ENCODE measurements around the gene RNF213. TPM values are rescaled to one million over a fixed set of nuclear protein-coding genes. Genes with fewer than 3 reads are reported as not detected.

The RNF213 gene
- total and polyA plus RNA-seq, 7 donors, result 7.8 to 138 (median 50.4) TPM

DNA sequence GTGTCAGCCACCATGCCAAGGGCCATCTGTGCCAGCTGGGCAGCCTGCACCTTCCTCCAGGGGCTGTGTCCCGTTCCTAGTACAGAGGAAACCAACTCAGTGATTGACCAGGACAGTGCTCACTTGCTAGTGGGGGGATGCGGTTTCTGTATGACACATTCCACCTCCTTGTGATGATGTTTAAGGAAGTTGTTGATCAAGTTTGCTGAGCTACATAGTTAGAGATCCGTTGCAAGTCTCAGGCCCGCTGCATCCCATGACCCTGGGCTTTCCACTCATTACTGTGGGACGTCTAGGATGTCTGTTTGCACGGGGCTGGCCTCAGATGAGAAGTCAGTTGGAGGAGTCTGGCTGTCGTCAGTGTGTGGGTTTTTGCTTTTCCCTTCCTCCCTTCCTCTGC, 33.6 kb downstream of the RNF213 start:
- H3K27ac ChIP-seq, result no peak overlapping the region
- intact Hi-C loops (cut with DNase I), result no loop called here
- no peak for DNase-seq
- H3K4me3 ChIP-seq, result no peak overlapping the region
- H3K27me3 ChIP-seq, result no peaks in the 10 kb centered on the region
- 83 to 87% methylated on average over 7 of the region's 7 CpGs for WGBS, 2 donors
- H3K9me3 ChIP-seq, result no peaks in the 10 kb centered on the region
- H3K36me3 ChIP-seq, result peaks cover 48 to 100% (median 87%) of the 10 kb centered on the region in 4 donors
- no peak for TF ChIP-seq POLR2AphosphoS5 (IDR thresholded peaks at IDR 0.05)
- TF ChIP-seq POLR2A (IDR thresholded peaks at IDR 0.05), result no peak
- no peak for TF ChIP-seq EP300 (IDR thresholded peaks at IDR 0.05)
- no peak for TF ChIP-seq CTCF (IDR thresholded peaks at IDR 0.05)
- no peaks in the 10 kb centered on the region for H3K4me1 ChIP-seq

GRCh38 chr17:80294653-80295052, 34.0 kb downstream of the RNF213 start:
- WGBS, 2 donors, result 94% methylated on average over 6 of the region's 6 CpGs
- peaks cover 52 to 100% (median 87%) of the 10 kb centered on the region in 4 donors for H3K36me3 ChIP-seq
- TF ChIP-seq POLR2AphosphoS5 (IDR thresholded peaks at IDR 0.05), result no peak
- TF ChIP-seq EP300 (IDR thresholded peaks at IDR 0.05), result no peak
- no peak for TF ChIP-seq CTCF (IDR thresholded peaks at IDR 0.05)
- no peak for TF ChIP-seq POLR2A (IDR thresholded peaks at IDR 0.05)
- no peak for DNase-seq
- H3K4me3 ChIP-seq, result no peak overlapping the region
- H3K9me3 ChIP-seq, result no peaks in the 10 kb centered on the region
- intact Hi-C loops (cut with DNase I), result no loop called here
- no peaks in the 10 kb centered on the region for H3K4me1 ChIP-seq
- H3K27me3 ChIP-seq, result no peaks in the 10 kb centered on the region
- H3K27ac ChIP-seq, result no peak overlapping the region

- no peak for TF ChIP-seq POLR2A (IDR thresholded peaks at IDR 0.05)
- TF ChIP-seq POLR2AphosphoS5 (IDR thresholded peaks at IDR 0.05), result no peak
- TF ChIP-seq CTCF (IDR thresholded peaks at IDR 0.05), result no peak
- no peak for TF ChIP-seq EP300 (IDR thresholded peaks at IDR 0.05)
- no peaks in the 10 kb centered on the region for H3K4me1 ChIP-seq
- H3K27me3 ChIP-seq, result no peaks in the 10 kb centered on the region
- no peak for DNase-seq
- no peak overlapping the region for H3K4me3 ChIP-seq
- intact Hi-C loops (cut with DNase I), result no loop called here
- H3K27ac ChIP-seq, result no peak overlapping the region
- H3K9me3 ChIP-seq, result no peaks in the 10 kb centered on the region
- H3K36me3 ChIP-seq, result peaks cover 57 to 100% (median 86%) of the 10 kb centered on the region in 4 donors
- 84 to 95% methylated on average over 5 of the region's 5 CpGs for WGBS, 2 donors
These were observed 34.5 kb downstream of the RNF213 start for GRCh38 chr17:80295146-80295545.

DNA sequence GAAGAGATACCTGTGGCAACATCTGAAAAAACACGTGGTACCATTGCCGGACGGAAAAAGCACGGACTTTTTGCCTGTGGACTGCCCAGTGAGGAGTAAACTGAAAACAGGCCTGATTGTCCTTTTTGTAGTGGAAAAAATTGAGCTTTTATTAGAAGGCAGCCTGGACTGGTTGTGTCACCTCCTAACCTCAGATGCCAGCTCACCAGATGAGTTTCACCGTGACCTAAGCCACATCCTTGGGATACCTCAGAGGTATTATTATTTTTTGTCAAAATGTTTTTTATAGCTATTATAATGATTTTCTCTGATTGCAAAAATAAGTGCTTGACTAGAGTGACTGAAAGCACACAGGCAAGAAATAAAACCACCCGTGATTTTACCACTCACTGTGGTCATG, 34.9 kb downstream of the RNF213 start:
- Histone ChIP-seq H3K9me3 (no peaks in the 10 kb centered on the region), H3K36me3 (peaks cover 61 to 100% (median 86%) of the 10 kb centered on the region in 4 donors), H3K27ac (no peak overlapping the region), H3K4me3 (no peak overlapping the region), H3K27me3 (no peaks in the 10 kb centered on the region), H3K4me1 (no peaks in the 10 kb centered on the region)
- intact Hi-C loops (cut with DNase I), result no loop called here
- no peak for TF ChIP-seq POLR2A (IDR thresholded peaks at IDR 0.05)
- no peak for TF ChIP-seq EP300 (IDR thresholded peaks at IDR 0.05)
- no peak for TF ChIP-seq POLR2AphosphoS5 (IDR thresholded peaks at IDR 0.05)
- no peak for TF ChIP-seq CTCF (IDR thresholded peaks at IDR 0.05)
- WGBS, 2 donors, result 93 to 94% methylated on average over 6 of the region's 6 CpGs
- no peak for DNase-seq

DNA sequence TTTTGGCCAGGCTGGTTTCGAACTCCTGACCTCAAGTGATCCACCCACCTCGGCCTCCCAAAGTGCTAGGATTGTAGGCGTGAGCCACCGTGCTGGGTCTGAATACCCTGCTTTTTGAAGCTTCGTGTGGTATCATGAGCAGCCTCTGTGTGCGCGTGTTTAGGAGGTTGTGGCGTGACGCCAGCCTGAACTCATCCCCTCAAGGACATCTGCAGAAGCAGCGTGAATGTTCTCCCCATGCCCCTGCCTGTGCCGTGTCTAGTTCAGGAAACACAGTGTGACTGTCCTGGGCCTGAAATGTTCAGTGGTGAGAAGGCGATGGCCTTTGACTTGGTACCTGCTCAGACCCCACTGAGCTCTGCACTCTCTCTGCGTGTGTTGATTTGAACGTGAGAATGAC, 35.6 kb downstream of the RNF213 start:
- Histone ChIP-seq H3K4me3 (no peak overlapping the region), H3K27ac (no peak overlapping the region), H3K9me3 (no peaks in the 10 kb centered on the region), H3K36me3 (peaks cover 64 to 100% (median 83%) of the 10 kb centered on the region in 4 donors), H3K4me1 (no peaks in the 10 kb centered on the region), H3K27me3 (no peaks in the 10 kb centered on the region)
- no peak for TF ChIP-seq POLR2AphosphoS5 (IDR thresholded peaks at IDR 0.05)
- WGBS, 2 donors, result 93 to 94% methylated on average over 14 of the region's 14 CpGs
- intact Hi-C loops (cut with DNase I), result no loop called here
- DNase-seq, result no peak
